ENCODE data around the gene CCDC63. TPM values are rescaled to one million over a fixed set of nuclear protein-coding genes. Genes with fewer than 3 reads are reported as not detected.

CCDC63 gene
- total and polyA plus RNA-seq, 3 donors from 2014 or later, result 9.0 to 42.4 (median 12.4) TPM

- 74 to 79% methylated on average over 10 of the region's 10 CpGs for WGBS, 2 donors
- intact Hi-C loops (cut with DNase I; ENCODE audit: low total_unique reads), result no loop called here
- no peak overlapping the region for H3K27ac ChIP-seq
Observed at GRCh38 chr12:110829308-110829707, 17.5 kb upstream of the CCDC63 start.

GRCh38 chr12:110836291-110836690, 10.5 kb upstream of the CCDC63 start:
- no peaks in the 10 kb centered on the region for H3K9me3 ChIP-seq
- no peaks in the 10 kb centered on the region for H3K36me3 ChIP-seq (ENCODE audit: low read depth, missing control alignments)
- no peaks in the 10 kb centered on the region for H3K4me1 ChIP-seq
- intact Hi-C loops (cut with DNase I; ENCODE audit: low total_unique reads), result no loop called here
- no peaks in the 10 kb centered on the region for H3K27me3 ChIP-seq
- no peak for TF ChIP-seq CTCF (IDR thresholded peaks at IDR 0.05)
- H3K27ac ChIP-seq, result no peak overlapping the region
- DNase-seq, result no peak
- WGBS, 2 donors, result 80 to 85% methylated on average over 4 of the region's 4 CpGs
- H3K4me3 ChIP-seq, result no peak overlapping the region

More at GRCh38 chr12:110829308-110829707, 17.5 kb upstream of the CCDC63 start:
- Histone ChIP-seq H3K36me3 (ENCODE audit: low read depth, missing control alignments) (no peaks in the 10 kb centered on the region), H3K4me3 (no peak overlapping the region), H3K4me1 (no peaks in the 10 kb centered on the region), H3K9me3 (no peaks in the 10 kb centered on the region), H3K27me3 (no peaks in the 10 kb centered on the region)
- TF ChIP-seq CTCF (IDR thresholded peaks at IDR 0.05), result no peak
- TF ChIP-seq POLR2A (IDR thresholded peaks at IDR 0.05), result no peak
- DNase-seq, result no peak

- Histone ChIP-seq H3K36me3 (ENCODE audit: low read depth, missing control alignments) (no peaks in the 10 kb centered on the region), H3K4me1 (no peaks in the 10 kb centered on the region), H3K27me3 (no peaks in the 10 kb centered on the region), H3K27ac (no peak overlapping the region), H3K4me3 (no peak overlapping the region), H3K9me3 (no peaks in the 10 kb centered on the region)
- 65 to 70% methylated on average over 6 of the region's 6 CpGs for WGBS, 2 donors
- intact Hi-C loops (cut with DNase I; ENCODE audit: low total_unique reads), result no loop called here
- TF ChIP-seq CTCF (IDR thresholded peaks at IDR 0.05) (no peak), POLR2A (IDR thresholded peaks at IDR 0.05) (no peak)
- no peak for DNase-seq
Observed at GRCh38 chr12:110841007-110841406, 5.8 kb upstream of the CCDC63 start.

- H3K9me3 ChIP-seq, result no peaks in the 10 kb centered on the region
- WGBS, 2 donors, result 84 to 86% methylated on average over 3 of the region's 3 CpGs
- H3K27me3 ChIP-seq, result no peaks in the 10 kb centered on the region
- H3K36me3 ChIP-seq (ENCODE audit: low read depth, missing control alignments), result no peaks in the 10 kb centered on the region
- DNase-seq, result no peak
- no peaks in the 10 kb centered on the region for H3K4me1 ChIP-seq
- no peak overlapping the region for H3K4me3 ChIP-seq
- H3K27ac ChIP-seq, result no peak overlapping the region
- intact Hi-C loops (cut with DNase I; ENCODE audit: low total_unique reads), result no loop called here
- TF ChIP-seq POLR2A (IDR thresholded peaks at IDR 0.05) (no peak), CTCF (IDR thresholded peaks at IDR 0.05) (no peak)
Observed at GRCh38 chr12:110844131-110844530, 2.7 kb upstream of the CCDC63 start.

- TF ChIP-seq POLR2A (IDR thresholded peaks at IDR 0.05) (no peak), CTCF (IDR thresholded peaks at IDR 0.05) (no peak)
- no peaks in the 10 kb centered on the region for H3K4me1 ChIP-seq
- no peak overlapping the region for H3K4me3 ChIP-seq
- H3K27me3 ChIP-seq, result no peaks in the 10 kb centered on the region
- DNase-seq, result no peak
- intact Hi-C loops (cut with DNase I; ENCODE audit: low total_unique reads), result no loop called here
- WGBS, 2 donors, result 70 to 71% methylated on average over 15 of the region's 15 CpGs
- no peaks in the 10 kb centered on the region for H3K36me3 ChIP-seq (ENCODE audit: low read depth, missing control alignments)
- H3K27ac ChIP-seq, result no peak overlapping the region
- no peaks in the 10 kb centered on the region for H3K9me3 ChIP-seq
Observed at GRCh38 chr12:110844551-110845338, 2.0 kb upstream of the CCDC63 start.
